ENCODE results near the gene EMX1. TPM values are rescaled to one million over a fixed set of nuclear protein-coding genes. Genes with fewer than 3 reads are reported as not detected.
A peak's percentile ranks its signal among the peaks of the same experiment; 100 is the strongest.

Gene EMX1
- total and polyA plus RNA-seq, 2 of the 13 experiments (the other 11 are each of a cell fraction or from before 2014, with no cell fraction given) = 0.62 to 4.9 TPM

DNA sequence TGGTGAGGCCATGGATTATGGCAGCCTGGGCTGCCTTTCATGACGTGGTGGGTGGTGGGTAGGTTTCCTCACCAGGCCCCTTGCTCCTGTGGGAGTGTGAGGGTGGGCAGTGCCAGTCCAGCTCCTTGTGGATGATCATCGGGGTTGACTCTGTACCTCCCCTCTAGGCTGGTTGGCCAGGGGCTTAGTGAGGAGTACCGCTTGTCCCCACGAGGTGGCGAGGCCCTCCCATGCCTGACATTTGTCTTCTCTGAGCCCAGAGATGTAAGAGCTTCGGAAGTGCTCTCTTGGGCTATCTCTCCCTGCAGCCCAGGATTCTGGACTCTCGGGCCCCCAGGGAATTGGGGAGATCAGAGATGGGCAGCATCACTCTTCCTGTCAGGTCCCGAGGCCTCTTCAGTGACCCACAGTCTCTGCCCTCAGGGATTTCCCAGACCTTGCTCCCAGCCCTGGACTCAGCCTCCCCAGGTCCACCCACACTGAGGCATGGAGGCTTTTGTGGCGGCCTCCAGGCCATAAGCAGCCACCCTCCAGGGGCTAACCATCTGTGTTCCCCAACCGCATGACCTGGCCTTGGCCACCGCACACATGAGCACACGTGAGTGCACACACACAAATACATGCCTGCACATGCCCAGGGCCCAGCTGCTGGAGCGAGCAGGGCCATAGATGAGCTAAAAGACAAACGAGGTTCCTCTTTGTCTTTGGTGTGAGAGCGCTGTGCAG, 23.6 kb upstream of the EMX1 start (continued):
- TF ChIP-seq ZFP1 (CRISPR knock-in tag; IDR thresholded peaks at IDR 0.05) (no peak), KAT8 (CRISPR knock-in tag; IDR thresholded peaks at IDR 0.05) (0 out of 2 replicates have a peak, but pooled peaks have one; percentile 23), ZNF652 (CRISPR knock-in tag; IDR thresholded peaks at IDR 0.05; ENCODE audit: borderline replicate concordance, low read depth) (no peak), EEA1 (CRISPR knock-in tag; IDR thresholded peaks at IDR 0.05; ENCODE audit: borderline replicate concordance) (no peak), ZNF24 (IDR thresholded peaks at IDR 0.05) (no peak), PHF8 (CRISPR knock-in tag; IDR thresholded peaks at IDR 0.05) (0 out of 2 replicates have a peak, but pooled peaks have one; percentile 26), FOXK1 (CRISPR knock-in tag; IDR thresholded peaks at IDR 0.05; ENCODE audit: borderline replicate concordance, low read depth) (no peak), ZNF331 (CRISPR knock-in tag; IDR thresholded peaks at IDR 0.05) (peak; percentile 52; the same call in 1 of the 2 replicates), MAZ (IDR thresholded peaks at IDR 0.05; ENCODE audit: borderline replicate concordance, low read depth, low read length) (no peak), MAZ (CRISPR knock-in tag; IDR thresholded peaks at IDR 0.05; ENCODE audit: low read depth) (no peak), ZNF558 (CRISPR knock-in tag; IDR thresholded peaks at IDR 0.05; ENCODE audit: borderline replicate concordance) (0 out of 2 replicates have a peak, but pooled peaks have one; percentile 2), XRCC5 (optimal IDR thresholded peaks at IDR 0.05; ENCODE audit: low read length) (peak; percentile 56)
- TF ChIP-seq, protein P1, sequence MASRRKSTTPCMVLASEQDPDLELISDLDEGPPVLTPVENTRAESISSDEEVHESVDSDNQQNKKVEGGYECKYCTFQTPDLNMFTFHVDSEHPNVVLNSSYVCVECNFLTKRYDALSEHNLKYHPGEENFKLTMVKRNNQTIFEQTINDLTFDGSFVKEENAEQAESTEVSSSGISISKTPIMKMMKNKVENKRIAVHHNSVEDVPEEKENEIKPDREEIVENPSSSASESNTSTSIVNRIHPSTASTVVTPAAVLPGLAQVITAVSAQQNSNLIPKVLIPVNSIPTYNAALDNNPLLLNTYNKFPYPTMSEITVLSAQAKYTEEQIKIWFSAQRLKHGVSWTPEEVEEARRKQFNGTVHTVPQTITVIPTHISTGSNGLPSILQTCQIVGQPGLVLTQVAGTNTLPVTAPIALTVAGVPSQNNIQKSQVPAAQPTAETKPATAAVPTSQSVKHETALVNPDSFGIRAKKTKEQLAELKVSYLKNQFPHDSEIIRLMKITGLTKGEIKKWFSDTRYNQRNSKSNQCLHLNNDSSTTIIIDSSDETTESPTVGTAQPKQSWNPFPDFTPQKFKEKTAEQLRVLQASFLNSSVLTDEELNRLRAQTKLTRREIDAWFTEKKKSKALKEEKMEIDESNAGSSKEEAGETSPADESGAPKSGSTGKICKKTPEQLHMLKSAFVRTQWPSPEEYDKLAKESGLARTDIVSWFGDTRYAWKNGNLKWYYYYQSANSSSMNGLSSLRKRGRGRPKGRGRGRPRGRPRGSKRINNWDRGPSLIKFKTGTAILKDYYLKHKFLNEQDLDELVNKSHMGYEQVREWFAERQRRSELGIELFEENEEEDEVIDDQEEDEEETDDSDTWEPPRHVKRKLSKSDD (CRISPR knock-in tag; IDR thresholded peaks at IDR 0.05; ENCODE audit: low read depth) = 0 out of 2 replicates have a peak, but pooled peaks have one; percentile 25
- TF ChIP-seq, protein P2, sequence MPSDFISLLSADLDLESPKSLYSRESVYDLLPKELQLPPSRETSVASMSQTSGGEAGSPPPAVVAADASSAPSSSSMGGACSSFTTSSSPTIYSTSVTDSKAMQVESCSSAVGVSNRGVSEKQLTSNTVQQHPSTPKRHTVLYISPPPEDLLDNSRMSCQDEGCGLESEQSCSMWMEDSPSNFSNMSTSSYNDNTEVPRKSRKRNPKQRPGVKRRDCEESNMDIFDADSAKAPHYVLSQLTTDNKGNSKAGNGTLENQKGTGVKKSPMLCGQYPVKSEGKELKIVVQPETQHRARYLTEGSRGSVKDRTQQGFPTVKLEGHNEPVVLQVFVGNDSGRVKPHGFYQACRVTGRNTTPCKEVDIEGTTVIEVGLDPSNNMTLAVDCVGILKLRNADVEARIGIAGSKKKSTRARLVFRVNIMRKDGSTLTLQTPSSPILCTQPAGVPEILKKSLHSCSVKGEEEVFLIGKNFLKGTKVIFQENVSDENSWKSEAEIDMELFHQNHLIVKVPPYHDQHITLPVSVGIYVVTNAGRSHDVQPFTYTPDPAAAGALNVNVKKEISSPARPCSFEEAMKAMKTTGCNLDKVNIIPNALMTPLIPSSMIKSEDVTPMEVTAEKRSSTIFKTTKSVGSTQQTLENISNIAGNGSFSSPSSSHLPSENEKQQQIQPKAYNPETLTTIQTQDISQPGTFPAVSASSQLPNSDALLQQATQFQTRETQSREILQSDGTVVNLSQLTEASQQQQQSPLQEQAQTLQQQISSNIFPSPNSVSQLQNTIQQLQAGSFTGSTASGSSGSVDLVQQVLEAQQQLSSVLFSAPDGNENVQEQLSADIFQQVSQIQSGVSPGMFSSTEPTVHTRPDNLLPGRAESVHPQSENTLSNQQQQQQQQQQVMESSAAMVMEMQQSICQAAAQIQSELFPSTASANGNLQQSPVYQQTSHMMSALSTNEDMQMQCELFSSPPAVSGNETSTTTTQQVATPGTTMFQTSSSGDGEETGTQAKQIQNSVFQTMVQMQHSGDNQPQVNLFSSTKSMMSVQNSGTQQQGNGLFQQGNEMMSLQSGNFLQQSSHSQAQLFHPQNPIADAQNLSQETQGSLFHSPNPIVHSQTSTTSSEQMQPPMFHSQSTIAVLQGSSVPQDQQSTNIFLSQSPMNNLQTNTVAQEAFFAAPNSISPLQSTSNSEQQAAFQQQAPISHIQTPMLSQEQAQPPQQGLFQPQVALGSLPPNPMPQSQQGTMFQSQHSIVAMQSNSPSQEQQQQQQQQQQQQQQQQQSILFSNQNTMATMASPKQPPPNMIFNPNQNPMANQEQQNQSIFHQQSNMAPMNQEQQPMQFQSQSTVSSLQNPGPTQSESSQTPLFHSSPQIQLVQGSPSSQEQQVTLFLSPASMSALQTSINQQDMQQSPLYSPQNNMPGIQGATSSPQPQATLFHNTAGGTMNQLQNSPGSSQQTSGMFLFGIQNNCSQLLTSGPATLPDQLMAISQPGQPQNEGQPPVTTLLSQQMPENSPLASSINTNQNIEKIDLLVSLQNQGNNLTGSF (CRISPR knock-in tag; IDR thresholded peaks at IDR 0.05) = no peak
- TF ChIP-seq, protein P3, sequence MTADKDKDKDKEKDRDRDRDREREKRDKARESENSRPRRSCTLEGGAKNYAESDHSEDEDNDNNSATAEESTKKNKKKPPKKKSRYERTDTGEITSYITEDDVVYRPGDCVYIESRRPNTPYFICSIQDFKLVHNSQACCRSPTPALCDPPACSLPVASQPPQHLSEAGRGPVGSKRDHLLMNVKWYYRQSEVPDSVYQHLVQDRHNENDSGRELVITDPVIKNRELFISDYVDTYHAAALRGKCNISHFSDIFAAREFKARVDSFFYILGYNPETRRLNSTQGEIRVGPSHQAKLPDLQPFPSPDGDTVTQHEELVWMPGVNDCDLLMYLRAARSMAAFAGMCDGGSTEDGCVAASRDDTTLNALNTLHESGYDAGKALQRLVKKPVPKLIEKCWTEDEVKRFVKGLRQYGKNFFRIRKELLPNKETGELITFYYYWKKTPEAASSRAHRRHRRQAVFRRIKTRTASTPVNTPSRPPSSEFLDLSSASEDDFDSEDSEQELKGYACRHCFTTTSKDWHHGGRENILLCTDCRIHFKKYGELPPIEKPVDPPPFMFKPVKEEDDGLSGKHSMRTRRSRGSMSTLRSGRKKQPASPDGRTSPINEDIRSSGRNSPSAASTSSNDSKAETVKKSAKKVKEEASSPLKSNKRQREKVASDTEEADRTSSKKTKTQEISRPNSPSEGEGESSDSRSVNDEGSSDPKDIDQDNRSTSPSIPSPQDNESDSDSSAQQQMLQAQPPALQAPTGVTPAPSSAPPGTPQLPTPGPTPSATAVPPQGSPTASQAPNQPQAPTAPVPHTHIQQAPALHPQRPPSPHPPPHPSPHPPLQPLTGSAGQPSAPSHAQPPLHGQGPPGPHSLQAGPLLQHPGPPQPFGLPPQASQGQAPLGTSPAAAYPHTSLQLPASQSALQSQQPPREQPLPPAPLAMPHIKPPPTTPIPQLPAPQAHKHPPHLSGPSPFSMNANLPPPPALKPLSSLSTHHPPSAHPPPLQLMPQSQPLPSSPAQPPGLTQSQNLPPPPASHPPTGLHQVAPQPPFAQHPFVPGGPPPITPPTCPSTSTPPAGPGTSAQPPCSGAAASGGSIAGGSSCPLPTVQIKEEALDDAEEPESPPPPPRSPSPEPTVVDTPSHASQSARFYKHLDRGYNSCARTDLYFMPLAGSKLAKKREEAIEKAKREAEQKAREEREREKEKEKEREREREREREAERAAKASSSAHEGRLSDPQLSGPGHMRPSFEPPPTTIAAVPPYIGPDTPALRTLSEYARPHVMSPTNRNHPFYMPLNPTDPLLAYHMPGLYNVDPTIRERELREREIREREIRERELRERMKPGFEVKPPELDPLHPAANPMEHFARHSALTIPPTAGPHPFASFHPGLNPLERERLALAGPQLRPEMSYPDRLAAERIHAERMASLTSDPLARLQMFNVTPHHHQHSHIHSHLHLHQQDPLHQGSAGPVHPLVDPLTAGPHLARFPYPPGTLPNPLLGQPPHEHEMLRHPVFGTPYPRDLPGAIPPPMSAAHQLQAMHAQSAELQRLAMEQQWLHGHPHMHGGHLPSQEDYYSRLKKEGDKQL (CRISPR knock-in tag; IDR thresholded peaks at IDR 0.05; ENCODE audit: low read depth) = no peak

All from HepG2 (cell line).